OCI-LY7 (cell line): ENCODE data around the gene CRADD. TPM values are rescaled to one million over a fixed set of nuclear protein-coding genes. Genes with fewer than 3 reads are reported as not detected.

Experiments
- BruUV-seq: library from RNA; stranded (reverse); fragments of 400-500 nt; replicated peaks from 2 replicates; lab custom pipeline; 2021; lab: Mats Ljungman, UMichigan
- CTCF ChIA-PET: fragments of 300-600 bp; sonication (Branson Sonifier 250); formaldehyde crosslinking; loops from one replicate; lab custom pipeline; 2022; ENCODE audit warnings: antibody characterized with exemption; ENCODE audit not compliant: unreplicated experiment; lab: Charles Lee
- POLR2A ChIA-PET: fragments of 300-600 bp; sonication (Branson Sonifier 250); formaldehyde crosslinking; loops from one replicate; lab custom pipeline; 2022; ENCODE audit warnings: antibody characterized with exemption; lab: Charles Lee
- DNase-seq: peaks from one replicate; pipeline ENCODE4 v3.0.0-alpha.2; 2015; ENCODE audit warnings: low spot score
- H2AFZ ChIP-seq: fragments of 200-600 bp; sonication (generic), shearing (Covaris generic); 2 replicates; pipeline ENCODE4 v1.6.1; 2014; ENCODE audit warnings: mild to moderate bottlenecking, antibody characterized with exemption, low read length, moderate library complexity
- H3K27ac ChIP-seq: fragments of 200-600 bp; sonication (generic); 2 replicates; pipeline ENCODE4 v1.5.1; 2014; ENCODE audit warnings: mixed run types, low read depth, mild to moderate bottlenecking, moderate library complexity, low read length, inconsistent platforms; ENCODE audit not compliant: poor library complexity, severe bottlenecking
- H3K36me3 ChIP-seq: fragments of 200-600 bp; sonication (generic); 2 replicates; pipeline ENCODE4 v1.6.1; 2014; ENCODE audit warnings: mild to moderate bottlenecking, antibody characterized with exemption, low read length, moderate library complexity, mixed read lengths; ENCODE audit not compliant: insufficient read depth
- H3K4me1 ChIP-seq: fragments of 200-600 bp; sonication (generic); 2 replicates; pipeline ENCODE4 v1.5.1; 2014; ENCODE audit warnings: mild to moderate bottlenecking, low read length; ENCODE audit not compliant: insufficient read depth, poor library complexity, severe bottlenecking
- H3K4me2 ChIP-seq: fragments of 200-600 bp; sonication (generic); 2 replicates; pipeline ENCODE4 v1.6.1; 2014; ENCODE audit warnings: mild to moderate bottlenecking, low read length
- H3K4me3 ChIP-seq: fragments of 200-600 bp; sonication (generic); 2 replicates; pipeline ENCODE4 v1.5.1; 2014; ENCODE audit warnings: mild to moderate bottlenecking, low read depth, low read length; ENCODE audit not compliant: poor library complexity, severe bottlenecking
- H3K79me2 ChIP-seq: fragments of 200-600 bp; sonication (generic); 2 replicates; pipeline ENCODE4 v1.6.1; 2016; ENCODE audit warnings: low read depth, mild to moderate bottlenecking, low read length, moderate library complexity, mixed read lengths; ENCODE audit not compliant: insufficient read depth
- H3K9me2 ChIP-seq: fragments of 200-600 bp; sonication (generic); 2 replicates; pipeline ENCODE4 v1.6.1; 2016; ENCODE audit warnings: mild to moderate bottlenecking, low read length, mixed read lengths; ENCODE audit not compliant: insufficient read depth
- H3K9me3 ChIP-seq: fragments of 200-600 bp; sonication (generic); 2 replicates; pipeline ENCODE4 v1.6.1; 2014; ENCODE audit warnings: mild to moderate bottlenecking, mixed run types, low read length, mixed read lengths
- H4K20me1 ChIP-seq: fragments of 200-600 bp; sonication (generic); 2 replicates; pipeline ENCODE4 v1.6.1; 2014; ENCODE audit warnings: mild to moderate bottlenecking, antibody characterized with exemption, low read length, moderate library complexity, mixed read lengths; ENCODE audit not compliant: insufficient read depth
- EZH2phosphoT487 ChIP-seq: fragments of 200-600 bp; sonication (generic); IDR thresholded peaks from 2 replicates; pipeline ENCODE4 v1.6.1; 2018; ENCODE audit warnings: low read depth, borderline replicate concordance, mild to moderate bottlenecking, mixed run types, antibody characterized with exemption, low read length, moderate library complexity, mixed read lengths
- intact Hi-C: fragments of 100-400 bp; cut with micrococcal nuclease; formaldehyde crosslinking; loops from one replicate; pipeline ENCODE4 v1.10.0; 2022; ENCODE audit not compliant: unreplicated experiment
- total RNA-seq, 2 experiments: library from RNA; depleted of rRNA in 1 of 2; stranded (reverse); fragments of >200 nt in 1 of 2; shearing (Covaris generic) in 1 of 2; gene quantifications; 2 replicates each; pipeline ENCODE4 v1.2.3, GENCODE V29; 2014 to 2022
- TF ChIP-seq, protein P1 (sequence below): fragments of 200-600 bp; sonication (generic); conservative IDR thresholded peaks from 2 replicates; pipeline ENCODE4 v1.5.1; 2014; ENCODE audit warnings: mild to moderate bottlenecking, antibody characterized with exemption, low read length, moderate library complexity, mixed read lengths

CRADD gene
- total RNA-seq, 2 experiments from 2014 or later, result 10.5 to 16.8 TPM

DNA sequence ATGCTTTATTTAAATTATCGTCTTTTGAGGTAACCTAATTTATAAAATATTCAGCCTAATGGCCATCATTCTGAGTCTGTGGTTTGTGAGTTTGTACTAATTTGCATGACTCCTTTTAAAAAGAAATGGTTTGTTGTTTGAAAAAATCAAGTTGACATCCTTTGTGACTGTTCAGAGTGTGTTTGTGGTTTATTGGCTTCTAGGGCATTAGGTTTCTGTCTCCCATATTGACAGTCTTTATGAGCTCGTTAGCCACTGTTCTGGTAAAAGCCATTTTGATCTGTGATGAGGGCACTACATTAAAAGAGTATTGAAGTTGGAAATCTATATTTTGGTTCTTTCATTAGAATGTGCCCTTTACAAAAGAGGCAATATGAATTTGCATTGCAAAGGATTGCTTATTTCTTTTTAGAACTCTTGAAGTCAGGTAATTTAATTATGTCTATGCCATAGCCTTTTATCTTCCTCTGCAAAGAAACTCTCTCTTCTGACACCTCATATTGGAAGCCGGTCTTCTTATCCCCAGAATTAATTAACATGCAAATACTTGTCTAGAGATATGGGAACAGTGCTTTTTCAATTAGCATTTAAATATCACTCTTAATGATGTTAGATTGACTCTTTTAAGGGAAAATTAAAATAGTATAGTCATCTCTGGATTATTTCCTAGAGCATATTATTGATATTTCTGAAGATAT, 95.0 kb downstream of the CRADD start:
- POLR2A ChIA-PET, result interaction anchor here (0.7 to 1.0 kb wide), 2 partner anchors 11 to 711 kb away, joined by 3 read pairs; no protein-coding TSS in a partner anchor
- BruUV-seq, result no TSS peak

DNA sequence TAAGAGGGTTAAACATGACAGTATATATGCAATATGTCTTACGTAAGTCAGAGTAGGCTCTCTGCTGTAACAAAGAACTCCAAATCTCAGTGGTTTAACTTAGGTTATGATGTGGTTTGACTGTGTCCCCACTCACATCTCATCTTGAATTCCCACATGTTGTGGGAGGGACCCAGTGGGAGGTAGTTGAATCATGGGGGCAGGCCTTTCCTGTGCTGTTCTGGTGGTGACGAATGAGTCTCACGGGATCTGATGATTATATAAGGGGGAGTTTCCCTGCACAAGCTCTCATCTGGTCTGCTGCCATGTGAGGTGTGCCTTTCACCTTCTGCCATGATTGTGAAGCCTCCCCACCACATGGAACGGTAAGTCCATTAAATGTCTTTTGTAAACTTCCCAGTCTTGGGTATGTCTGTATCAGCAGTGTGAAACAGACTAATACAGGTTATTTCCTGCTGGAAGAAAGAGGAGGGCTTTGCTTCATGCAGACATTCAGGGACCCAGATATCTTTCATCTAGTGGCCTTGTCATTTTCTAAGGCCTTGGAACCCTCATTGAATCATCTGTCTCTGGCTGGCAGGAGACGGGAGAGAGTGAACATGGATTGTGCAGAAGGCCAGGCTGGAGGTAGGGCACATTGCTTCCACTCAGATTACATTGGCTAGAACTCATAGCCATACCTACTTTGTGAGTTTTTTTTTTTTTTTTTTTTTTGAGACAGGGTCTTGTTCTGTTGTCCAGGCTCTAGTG, 96.1 kb downstream of the CRADD start:
- H2AFZ ChIP-seq, result no peak overlapping the region
- no TSS peak for BruUV-seq
- ChIA-PET POLR2A (interaction anchor here (0.7 to 1.0 kb wide), 2 partner anchors 9 to 456 kb away, joined by 3 read pairs; no protein-coding TSS in a partner anchor), CTCF (no interaction called here)
- no peak for DNase-seq
- no peak overlapping the region for H3K4me3 ChIP-seq
- no peaks in the 10 kb centered on the region for H3K79me2 ChIP-seq
- no peaks in the 10 kb centered on the region for H3K9me3 ChIP-seq
- TF ChIP-seq, protein P1, sequence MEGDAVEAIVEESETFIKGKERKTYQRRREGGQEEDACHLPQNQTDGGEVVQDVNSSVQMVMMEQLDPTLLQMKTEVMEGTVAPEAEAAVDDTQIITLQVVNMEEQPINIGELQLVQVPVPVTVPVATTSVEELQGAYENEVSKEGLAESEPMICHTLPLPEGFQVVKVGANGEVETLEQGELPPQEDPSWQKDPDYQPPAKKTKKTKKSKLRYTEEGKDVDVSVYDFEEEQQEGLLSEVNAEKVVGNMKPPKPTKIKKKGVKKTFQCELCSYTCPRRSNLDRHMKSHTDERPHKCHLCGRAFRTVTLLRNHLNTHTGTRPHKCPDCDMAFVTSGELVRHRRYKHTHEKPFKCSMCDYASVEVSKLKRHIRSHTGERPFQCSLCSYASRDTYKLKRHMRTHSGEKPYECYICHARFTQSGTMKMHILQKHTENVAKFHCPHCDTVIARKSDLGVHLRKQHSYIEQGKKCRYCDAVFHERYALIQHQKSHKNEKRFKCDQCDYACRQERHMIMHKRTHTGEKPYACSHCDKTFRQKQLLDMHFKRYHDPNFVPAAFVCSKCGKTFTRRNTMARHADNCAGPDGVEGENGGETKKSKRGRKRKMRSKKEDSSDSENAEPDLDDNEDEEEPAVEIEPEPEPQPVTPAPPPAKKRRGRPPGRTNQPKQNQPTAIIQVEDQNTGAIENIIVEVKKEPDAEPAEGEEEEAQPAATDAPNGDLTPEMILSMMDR, result no peak
- TF ChIP-seq EZH2phosphoT487, result no peak
- H3K36me3 ChIP-seq, result no peaks in the 10 kb centered on the region
- H4K20me1 ChIP-seq, result no peaks in the 10 kb centered on the region
- H3K27ac ChIP-seq, result no peak overlapping the region
- H3K9me2 ChIP-seq, result no peaks in the 10 kb centered on the region
- no peaks in the 10 kb centered on the region for H3K4me1 ChIP-seq
- no peak overlapping the region for H3K4me2 ChIP-seq
- intact Hi-C loops, result no loop called here

More for the DNA sequence above, 95.0 kb downstream of the CRADD start:
- no peak overlapping the region for H3K4me3 ChIP-seq
- no peaks in the 10 kb centered on the region for H4K20me1 ChIP-seq
- no peaks in the 10 kb centered on the region for H3K9me3 ChIP-seq
- no peak overlapping the region for H2AFZ ChIP-seq
- H3K27ac ChIP-seq, result no peak overlapping the region
- intact Hi-C loops, result no loop called here
- DNase-seq, result no peak
- H3K9me2 ChIP-seq, result no peaks in the 10 kb centered on the region
- H3K36me3 ChIP-seq, result no peaks in the 10 kb centered on the region
- H3K4me1 ChIP-seq, result no peaks in the 10 kb centered on the region
- CTCF ChIA-PET, result no interaction called here
- TF ChIP-seq, protein P1, result no peak
- TF ChIP-seq EZH2phosphoT487, result no peak
- H3K79me2 ChIP-seq, result no peaks in the 10 kb centered on the region
- no peak overlapping the region for H3K4me2 ChIP-seq
